ENCODE results near the gene DHCR7. TPM values are rescaled to one million over a fixed set of nuclear protein-coding genes. Genes with fewer than 3 reads are reported as not detected.

Gene DHCR7
- total RNA-seq, 1 experiment from 2014 or later, result 286 TPM

GRCh38 chr11:71495286-71496230 is 47.4 kb upstream of the DHCR7 start:
- no peak for DNase-seq (ENCODE audit: low spot score)
- Histone ChIP-seq H3K4me1 (ENCODE audit: insufficient read depth, low read length, poor library complexity, severe bottlenecking) (peaks cover 3% of the 10 kb centered on the region), H3K36me3 (ENCODE audit: insufficient read depth, low read length, poor library complexity, severe bottlenecking) (peaks cover 17% of the 10 kb centered on the region), H3K27ac (ENCODE audit: low read depth, low read length, poor library complexity, severe bottlenecking) (no peak overlapping the region), H3K9me3 (ENCODE audit: low read depth, low read length, poor library complexity, severe bottlenecking) (no peaks in the 10 kb centered on the region), H3K27me3 (replicated peaks; ENCODE audit: insufficient read depth, low read depth, low read length, poor library complexity) (no peaks in the 10 kb centered on the region), H3K4me3 (ENCODE audit: low read depth, low read length, poor library complexity, severe bottlenecking) (no peak overlapping the region)
- POLR2A ChIA-PET (ENCODE audit: low non-redundant PET), result no interaction called here
- CTCF ChIA-PET, result no interaction called here
- intact Hi-C loops (cut with micrococcal nuclease; ENCODE audit: unreplicated experiment), result no loop called here
- TF ChIP-seq CTCF (conservative IDR thresholded peaks at IDR 0.05; ENCODE audit: low read depth, low read length), result no peak
- no peak for TF ChIP-seq EZH2 (IDR thresholded peaks at IDR 0.05; ENCODE audit: borderline replicate concordance, low read depth, low read length, poor library complexity, severe bottlenecking)
- no TSS peak for BruUV-seq (replicated peaks)

- Histone ChIP-seq H3K4me3 (ENCODE audit: low read depth, low read length, poor library complexity, severe bottlenecking) (no peak overlapping the region), H3K27ac (ENCODE audit: low read depth, low read length, poor library complexity, severe bottlenecking) (no peak overlapping the region), H3K9me3 (ENCODE audit: low read depth, low read length, poor library complexity, severe bottlenecking) (no peaks in the 10 kb centered on the region), H3K4me1 (ENCODE audit: insufficient read depth, low read length, poor library complexity, severe bottlenecking) (no peaks in the 10 kb centered on the region), H3K36me3 (ENCODE audit: insufficient read depth, low read length, poor library complexity, severe bottlenecking) (peaks cover 4% of the 10 kb centered on the region), H3K27me3 (replicated peaks; ENCODE audit: insufficient read depth, low read depth, low read length, poor library complexity) (no peaks in the 10 kb centered on the region)
- ChIA-PET POLR2A (ENCODE audit: low non-redundant PET) (no interaction called here), CTCF (no interaction called here)
- TF ChIP-seq CTCF (conservative IDR thresholded peaks at IDR 0.05; ENCODE audit: low read depth, low read length) (no peak), EZH2 (IDR thresholded peaks at IDR 0.05; ENCODE audit: borderline replicate concordance, low read depth, low read length, poor library complexity, severe bottlenecking) (no peak)
- BruUV-seq (replicated peaks), result no TSS peak
- intact Hi-C loops (cut with micrococcal nuclease; ENCODE audit: unreplicated experiment), result no loop called here
- no peak for DNase-seq (ENCODE audit: low spot score)
These were observed 43.7 kb upstream of the DHCR7 start for GRCh38 chr11:71491940-71492339.

GRCh38 chr11:71491531-71491930 is 43.3 kb upstream of the DHCR7 start:
- ChIA-PET CTCF (no interaction called here), POLR2A (ENCODE audit: low non-redundant PET) (no interaction called here)
- no peak overlapping the region for H3K27ac ChIP-seq (ENCODE audit: low read depth, low read length, poor library complexity, severe bottlenecking)
- TF ChIP-seq CTCF (conservative IDR thresholded peaks at IDR 0.05; ENCODE audit: low read depth, low read length) (no peak), EZH2 (IDR thresholded peaks at IDR 0.05; ENCODE audit: borderline replicate concordance, low read depth, low read length, poor library complexity, severe bottlenecking) (no peak)
- H3K9me3 ChIP-seq (ENCODE audit: low read depth, low read length, poor library complexity, severe bottlenecking), result no peaks in the 10 kb centered on the region
- no peak for DNase-seq (ENCODE audit: low spot score)
- no peaks in the 10 kb centered on the region for H3K27me3 ChIP-seq (replicated peaks; ENCODE audit: insufficient read depth, low read depth, low read length, poor library complexity)
- peaks cover 4% of the 10 kb centered on the region for H3K36me3 ChIP-seq (ENCODE audit: insufficient read depth, low read length, poor library complexity, severe bottlenecking)
- no TSS peak for BruUV-seq (replicated peaks)
- intact Hi-C loops (cut with micrococcal nuclease; ENCODE audit: unreplicated experiment), result no loop called here
- H3K4me3 ChIP-seq (ENCODE audit: low read depth, low read length, poor library complexity, severe bottlenecking), result no peak overlapping the region
- H3K4me1 ChIP-seq (ENCODE audit: insufficient read depth, low read length, poor library complexity, severe bottlenecking), result no peaks in the 10 kb centered on the region
